ENCODE measurements around the gene MRPL43. TPM values are rescaled to one million over a fixed set of nuclear protein-coding genes. Genes with fewer than 3 reads are reported as not detected.

MRPL43 gene
- polyA plus RNA-seq, 2 of the 4 experiments (the other 2 are of a cell fraction) = 76.3 to 83.4 TPM

- DNase-seq (ENCODE audit: low read depth in 1 of 2, low spot score in 1 of 2) = no peak
- no peak for TF ChIP-seq KDM1A (IDR thresholded peaks at IDR 0.05; ENCODE audit: low read depth)
- no peak for TF ChIP-seq HOXB5 (CRISPR knock-in tag; IDR thresholded peaks at IDR 0.05)
- TF ChIP-seq NR3C1 (IDR thresholded peaks at IDR 0.05) = no peak
- no peak for TF ChIP-seq MAFK (IDR thresholded peaks at IDR 0.05; ENCODE audit: partially characterized antibody)
- TF ChIP-seq PHF8 (IDR thresholded peaks at IDR 0.05; ENCODE audit: borderline replicate concordance, low read depth) = no peak
- TF ChIP-seq ELK1 (IDR thresholded peaks at IDR 0.05; ENCODE audit: low read depth, low read length) = no peak
- no peak for TF ChIP-seq EHF (CRISPR knock-in tag; IDR thresholded peaks at IDR 0.05)
- TF ChIP-seq, protein P1, sequence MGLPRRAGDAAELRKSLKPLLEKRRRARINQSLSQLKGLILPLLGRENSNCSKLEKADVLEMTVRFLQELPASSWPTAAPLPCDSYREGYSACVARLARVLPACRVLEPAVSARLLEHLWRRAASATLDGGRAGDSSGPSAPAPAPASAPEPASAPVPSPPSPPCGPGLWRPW (IDR thresholded peaks at IDR 0.05) = no peak
- H3K4me2 ChIP-seq = no peak overlapping the region
- FAIRE-seq = peak; percentile 13
- ChIA-PET POLR2A (no interaction called here), CTCF (interaction anchor here (1.6 to 59.3 kb wide), 6 partner anchors 10 to 50 kb away, joined by 5 to 2364 read pairs (median 109); partner anchors contain the start of genes KAZALD1 and LZTS2)
- H3K27ac ChIP-seq = no peak overlapping the region
- ATAC-seq = no peak
- no peak overlapping the region for H3K4me3 ChIP-seq
- H3K4me1 ChIP-seq = peaks cover 19% of the 10 kb centered on the region
- H3K9me3 ChIP-seq = no peaks in the 10 kb centered on the region
- 82% methylated on average over 9 of the region's 10 CpGs for WGBS (ENCODE audit: missing lambda C conversion rate)
Observed at GRCh38 chr10:101027106-101027720, 39.9 kb upstream of the MRPL43 start.

- Histone ChIP-seq H3K4me3 (no peak overlapping the region), H3K9me3 (no peaks in the 10 kb centered on the region), H3K4me2 (no peak overlapping the region), H3K4me1 (peaks cover 4% of the 10 kb centered on the region; the same call in 1 of the 3 replicates), H3K27ac (no peak overlapping the region)
- TF ChIP-seq HEYL (CRISPR knock-in tag; IDR thresholded peaks at IDR 0.05) (no peak), CTCF (IDR thresholded peaks at IDR 0.05) (no peak)
- ATAC-seq = no peak
- no peak for DNase-seq (ENCODE audit: low read depth in 1 of 2, low spot score in 1 of 2)
- POLR2A ChIA-PET = no interaction called here
- FAIRE-seq = no peak
- CTCF ChIA-PET = interaction anchor here (1.0 to 59.3 kb wide), 4 partner anchors 6 to 54 kb away, joined by 4 to 2364 read pairs (median 259); partner anchors contain the start of genes KAZALD1 and LZTS2
- WGBS (ENCODE audit: missing lambda C conversion rate) = 91% methylated on average over 10 of the region's 15 CpGs
Observed at GRCh38 chr10:101022967-101023705, 35.8 kb upstream of the MRPL43 start.

- H3K4me2 ChIP-seq = no peak overlapping the region
- ChIA-PET POLR2A (no interaction called here), CTCF (interaction anchor here (16.1 to 59.3 kb wide), 3 partner anchors 5 to 55 kb away, joined by 145 to 2364 read pairs (median 373); partner anchors contain the start of genes KAZALD1 and LZTS2)
- no peak overlapping the region for H3K4me3 ChIP-seq
- TF ChIP-seq EHF (CRISPR knock-in tag; IDR thresholded peaks at IDR 0.05) = no peak
- TF ChIP-seq FOXS1 (CRISPR knock-in tag; IDR thresholded peaks at IDR 0.05) = no peak
- TF ChIP-seq GATA3 (IDR thresholded peaks at IDR 0.05; ENCODE audit: borderline replicate concordance) = no peak
- no peak for TF ChIP-seq CBX8 (IDR thresholded peaks at IDR 0.05)
- TF ChIP-seq BHLHE40 (IDR thresholded peaks at IDR 0.05; ENCODE audit: low read depth, low read length) = no peak
- TF ChIP-seq SREBF2 (IDR thresholded peaks at IDR 0.05) = no peak
- TF ChIP-seq, protein P2, sequence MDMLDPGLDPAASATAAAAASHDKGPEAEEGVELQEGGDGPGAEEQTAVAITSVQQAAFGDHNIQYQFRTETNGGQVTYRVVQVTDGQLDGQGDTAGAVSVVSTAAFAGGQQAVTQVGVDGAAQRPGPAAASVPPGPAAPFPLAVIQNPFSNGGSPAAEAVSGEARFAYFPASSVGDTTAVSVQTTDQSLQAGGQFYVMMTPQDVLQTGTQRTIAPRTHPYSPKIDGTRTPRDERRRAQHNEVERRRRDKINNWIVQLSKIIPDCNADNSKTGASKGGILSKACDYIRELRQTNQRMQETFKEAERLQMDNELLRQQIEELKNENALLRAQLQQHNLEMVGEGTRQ (IDR thresholded peaks at IDR 0.05) = no peak
- TF ChIP-seq HDAC2 (IDR thresholded peaks at IDR 0.05) = no peak
- WGBS (ENCODE audit: missing lambda C conversion rate) = 73% methylated on average over 10 of the region's 11 CpGs
- no peak for ATAC-seq
- no peak for DNase-seq (ENCODE audit: low read depth in 1 of 2, low spot score in 1 of 2)
- no peak overlapping the region for H3K27ac ChIP-seq
- FAIRE-seq = no peak
- no peaks in the 10 kb centered on the region for H3K9me3 ChIP-seq
- H3K4me1 ChIP-seq = peaks cover 4% of the 10 kb centered on the region; the same call in 1 of the 3 replicates
Observed at GRCh38 chr10:101021692-101022251, 34.5 kb upstream of the MRPL43 start.

All from A549 (cell line).